GM19395 (cell line): ENCODE data around the gene CBX4.
"Not testable (repeated sequence)": the region's sequence is repeated elsewhere in the genome, so short reads cannot be mapped to it uniquely, and the experiment has no call there.

Experiments
- ATAC-seq: cut with Tn5 transposase; IDR thresholded peaks from one replicate; pipeline ENCODE4 v1.9.1; 2021; ENCODE audit warnings: mild to moderate bottlenecking, moderate library complexity; ENCODE audit not compliant: unreplicated experiment

Gene CBX4

GRCh38 chr17:79861413-79862216 is 22.4 kb upstream of the CBX4 start:
- ATAC-seq: no peak

GRCh38 chr17:79859676-79860615 is 20.7 kb upstream of the CBX4 start:
- ATAC-seq: no peak

GRCh38 chr17:79857095-79857494 is 17.9 kb upstream of the CBX4 start:
- no peak for ATAC-seq

GRCh38 chr17:79855331-79856124 is 16.3 kb upstream of the CBX4 start:
- ATAC-seq: no peak

- ATAC-seq: no peak
Observed at GRCh38 chr17:79854080-79855060, 15.1 kb upstream of the CBX4 start.

- ATAC-seq: not testable (repeated sequence)
Observed at GRCh38 chr17:79853168-79853567, 13.9 kb upstream of the CBX4 start.

- no peak for ATAC-seq
Observed at GRCh38 chr17:79852748-79853147, 13.5 kb upstream of the CBX4 start.

- no peak for ATAC-seq
Observed at GRCh38 chr17:79851461-79851817, 12.2 kb upstream of the CBX4 start.

GRCh38 chr17:79850571-79851460 is 11.6 kb upstream of the CBX4 start:
- no peak for ATAC-seq

- ATAC-seq: no peak
Observed at GRCh38 chr17:79849953-79850352, 10.7 kb upstream of the CBX4 start.

- no peak for ATAC-seq
Observed at GRCh38 chr17:79848370-79848766, 9.1 kb upstream of the CBX4 start.

GRCh38 chr17:79847698-79848369 is 8.6 kb upstream of the CBX4 start:
- ATAC-seq: no peak

- no peak for ATAC-seq
Observed at GRCh38 chr17:79845601-79845949, 6.3 kb upstream of the CBX4 start.

- ATAC-seq: no peak
Observed at GRCh38 chr17:79844869-79845600, 5.8 kb upstream of the CBX4 start.

GRCh38 chr17:79843816-79844800 is 4.9 kb upstream of the CBX4 start:
- ATAC-seq: no peak

- ATAC-seq: no peak
Observed at GRCh38 chr17:79843474-79843815, 4.2 kb upstream of the CBX4 start.
